PC-9 (cell line): ENCODE measurements around the gene HOXD10.

ENCODE experiments used
- CTCF ChIP-seq: fragments of 200-600 bp; sonication (generic); conservative IDR thresholded peaks from 2 replicates; pipeline ENCODE4 v1.6.1; 2017; ENCODE audit warnings: mixed run types, antibody characterized with exemption, mild to moderate bottlenecking, moderate library complexity
- EZH2 ChIP-seq: fragments of 200-600 bp; sonication (generic); IDR thresholded peaks from 2 replicates; pipeline ENCODE4 v1.8.0; 2017; ENCODE audit warnings: antibody characterized with exemption, low read depth

GRCh38 chr2:176158186-176158591 is 41.6 kb downstream of the HOXD10 start:
- TF ChIP-seq EZH2, result no peak
- no peak for TF ChIP-seq CTCF
